GM12892 (cell line): Measurements from ENCODE around the gene PDE7B.

Experiments used
- POLR2A ChIP-seq: IDR thresholded peaks from 2 replicates; pipeline ENCODE4 v1.6.1; 2011; ENCODE audit warnings: low read depth, low read length, control low read depth
- POLR2AphosphoS5 ChIP-seq: IDR thresholded peaks from 2 replicates; pipeline ENCODE4 v1.6.1; 2011; ENCODE audit warnings: low read depth, low read length, control low read depth

GRCh38 chr6:135922746-135923145 is 71.2 kb downstream of the PDE7B start:
- TF ChIP-seq POLR2A (no peak), POLR2AphosphoS5 (no peak)
